ENCODE data around the gene TBC1D9B.

TBC1D9B gene

GRCh38 chr5:179882338-179882737 lies 25.4 kb downstream of the TBC1D9B start:
- no peak for TF ChIP-seq CTCF (IDR thresholded peaks at IDR 0.05; ENCODE audit: extremely low read depth, insufficient read depth, missing control alignments)
- in situ Hi-C loops (cut with MboI; ENCODE audit: low pct_unique_long_range_greater_than_20kb, low sequenced_read_pairs, unreplicated experiment): no loop called here
- no peak for DNase-seq (ENCODE audit: low spot score)

- in situ Hi-C loops (cut with MboI; ENCODE audit: low pct_unique_long_range_greater_than_20kb, low sequenced_read_pairs, unreplicated experiment): no loop called here
- DNase-seq (ENCODE audit: low spot score): no peak
- no peak for TF ChIP-seq CTCF (IDR thresholded peaks at IDR 0.05; ENCODE audit: extremely low read depth, insufficient read depth, missing control alignments)
Measured at GRCh38 chr5:179880848-179881590, 26.7 kb downstream of the TBC1D9B start.

GRCh38 chr5:179880066-179880650 lies 27.5 kb downstream of the TBC1D9B start:
- in situ Hi-C loops (cut with MboI; ENCODE audit: low pct_unique_long_range_greater_than_20kb, low sequenced_read_pairs, unreplicated experiment): no loop called here
- TF ChIP-seq CTCF (IDR thresholded peaks at IDR 0.05; ENCODE audit: extremely low read depth, insufficient read depth, missing control alignments): no peak
- DNase-seq (ENCODE audit: low spot score): no peak

GRCh38 chr5:179879690-179880010 lies 28.0 kb downstream of the TBC1D9B start:
- no peak for TF ChIP-seq CTCF (IDR thresholded peaks at IDR 0.05; ENCODE audit: extremely low read depth, insufficient read depth, missing control alignments)
- DNase-seq (ENCODE audit: low spot score): no peak
- in situ Hi-C loops (cut with MboI; ENCODE audit: low pct_unique_long_range_greater_than_20kb, low sequenced_read_pairs, unreplicated experiment): no loop called here

GRCh38 chr5:179879003-179879689 lies 28.6 kb downstream of the TBC1D9B start:
- DNase-seq (ENCODE audit: low spot score): no peak
- TF ChIP-seq CTCF (IDR thresholded peaks at IDR 0.05; ENCODE audit: extremely low read depth, insufficient read depth, missing control alignments): no peak
- in situ Hi-C loops (cut with MboI; ENCODE audit: low pct_unique_long_range_greater_than_20kb, low sequenced_read_pairs, unreplicated experiment): no loop called here

GRCh38 chr5:179878222-179879002 lies 29.3 kb downstream of the TBC1D9B start:
- TF ChIP-seq CTCF (IDR thresholded peaks at IDR 0.05; ENCODE audit: extremely low read depth, insufficient read depth, missing control alignments): no peak
- DNase-seq (ENCODE audit: low spot score): no peak
- in situ Hi-C loops (cut with MboI; ENCODE audit: low pct_unique_long_range_greater_than_20kb, low sequenced_read_pairs, unreplicated experiment): no loop called here

All from GM13977 (cell line).